Measurements from ENCODE around the gene ZNHIT1.

ZNHIT1 gene

DNA sequence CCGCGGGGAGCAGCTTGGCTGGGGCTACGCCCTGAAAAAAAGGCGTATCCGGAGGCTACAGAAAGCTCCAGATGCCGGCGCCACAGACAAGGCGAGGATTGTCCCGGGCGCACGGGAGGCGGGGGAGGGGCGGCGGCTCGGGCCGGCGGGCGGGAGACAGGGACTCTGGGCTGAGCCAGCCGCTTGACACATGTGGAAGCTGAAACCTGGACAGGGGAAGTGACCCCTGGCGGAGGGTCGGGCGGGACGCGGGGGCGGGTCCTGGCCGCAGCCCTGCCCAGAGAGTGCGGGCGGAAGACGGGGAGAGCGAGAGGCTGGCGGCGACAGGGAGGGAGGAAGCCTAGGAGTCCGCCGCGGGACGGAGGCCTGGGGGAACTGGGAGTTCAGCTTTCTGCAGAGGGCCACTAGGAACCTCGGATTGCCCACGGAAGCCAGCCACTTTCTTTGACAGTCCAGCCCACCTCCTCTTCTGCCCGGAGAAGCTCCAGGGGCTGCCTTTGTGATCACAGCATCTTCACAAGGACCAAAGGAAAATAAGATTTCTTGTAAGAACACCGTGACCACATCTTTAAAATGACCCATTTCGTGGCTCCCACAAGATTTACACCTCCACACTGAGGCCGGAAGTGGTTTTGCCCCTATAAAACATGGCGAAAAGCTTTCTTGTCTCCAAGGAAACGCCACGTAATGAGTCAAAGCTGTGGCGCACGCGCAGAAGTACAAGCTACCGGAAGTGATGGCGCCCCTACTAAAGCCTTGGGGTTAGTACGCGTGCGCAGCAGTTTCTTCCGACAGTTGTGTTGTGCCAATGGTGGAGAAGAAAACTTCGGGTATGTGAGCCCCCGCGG lies at the start of gene ZNHIT1, which contains the start of gene PLOD3:
Gene ZNHIT1, plus strand, starts transcription at position 778 of the 848 bp plus-strand sequence. Its CDS starts 31 bp downstream, at position 809.
Gene PLOD3, minus strand, starts transcription at position 194 of the 848 bp plus-strand sequence. CDS start 307 bp downstream, outside the sequence.
- DNase-seq = peak; percentile 99

DNA sequence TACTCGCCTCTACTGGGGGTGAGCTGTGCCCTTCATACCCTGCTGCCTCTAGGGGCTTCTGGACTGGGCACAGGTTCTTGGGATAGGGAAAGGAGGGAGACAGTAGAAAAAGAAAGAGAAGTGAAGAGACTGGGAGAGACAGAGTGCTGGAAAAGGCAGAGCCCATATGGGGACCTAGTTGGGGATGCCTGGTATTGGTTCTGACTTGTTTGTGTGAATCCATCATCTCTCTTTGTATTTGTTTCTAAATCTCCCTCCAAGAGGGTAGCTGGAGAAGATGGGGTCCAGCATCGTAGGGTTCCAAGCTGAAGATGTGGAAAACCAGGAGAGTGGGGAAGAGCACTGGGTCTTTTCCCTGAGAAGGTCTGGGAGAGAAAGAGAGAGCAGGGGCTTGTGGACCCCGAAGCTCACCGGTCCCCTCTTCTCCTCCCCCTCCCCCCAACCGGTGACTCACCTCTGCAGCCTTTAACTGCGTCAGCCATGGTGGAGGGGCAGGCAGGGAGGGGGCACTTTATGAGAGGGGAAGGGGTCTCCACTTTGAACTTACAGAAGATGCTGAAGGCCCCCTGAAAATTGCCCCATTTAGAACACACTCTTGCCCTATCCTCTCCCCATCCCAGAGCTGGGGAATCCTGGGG lies 49.4 kb upstream of the ZNHIT1 start:
- no peak for DNase-seq

DNA sequence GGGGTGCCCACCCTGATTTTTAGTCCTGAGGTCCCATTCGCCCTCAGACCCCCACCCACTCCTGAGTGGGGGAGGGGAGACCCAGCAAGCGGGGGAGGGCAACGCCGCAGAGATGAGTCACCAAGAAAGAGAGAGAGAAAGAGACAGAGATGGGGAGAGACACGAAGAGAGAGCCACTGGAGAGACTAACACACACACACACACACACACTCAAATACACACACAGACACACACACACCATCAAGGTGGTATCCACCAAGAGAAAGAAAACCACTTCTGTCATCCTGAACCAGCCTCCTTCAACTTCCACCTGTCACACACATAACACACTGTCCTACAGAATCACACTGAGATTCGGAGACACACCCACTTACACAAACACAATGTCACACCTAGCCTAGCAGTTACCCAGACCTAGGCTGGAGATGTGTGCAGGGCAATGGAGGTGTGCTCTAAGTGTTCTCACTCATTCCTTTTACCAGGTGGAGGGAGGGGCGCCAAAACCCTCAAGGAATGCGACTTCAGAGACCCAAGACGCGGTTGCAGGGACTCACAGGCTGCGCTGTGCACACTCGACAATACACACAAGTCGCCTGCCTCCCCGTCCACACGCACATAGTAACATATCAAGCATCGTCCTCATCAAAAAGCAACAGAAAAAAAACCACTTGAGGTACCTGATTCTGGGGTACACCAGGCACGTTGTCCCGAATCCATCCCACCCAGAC lies 48.7 kb upstream of the ZNHIT1 start:
- DNase-seq = no peak

DNA sequence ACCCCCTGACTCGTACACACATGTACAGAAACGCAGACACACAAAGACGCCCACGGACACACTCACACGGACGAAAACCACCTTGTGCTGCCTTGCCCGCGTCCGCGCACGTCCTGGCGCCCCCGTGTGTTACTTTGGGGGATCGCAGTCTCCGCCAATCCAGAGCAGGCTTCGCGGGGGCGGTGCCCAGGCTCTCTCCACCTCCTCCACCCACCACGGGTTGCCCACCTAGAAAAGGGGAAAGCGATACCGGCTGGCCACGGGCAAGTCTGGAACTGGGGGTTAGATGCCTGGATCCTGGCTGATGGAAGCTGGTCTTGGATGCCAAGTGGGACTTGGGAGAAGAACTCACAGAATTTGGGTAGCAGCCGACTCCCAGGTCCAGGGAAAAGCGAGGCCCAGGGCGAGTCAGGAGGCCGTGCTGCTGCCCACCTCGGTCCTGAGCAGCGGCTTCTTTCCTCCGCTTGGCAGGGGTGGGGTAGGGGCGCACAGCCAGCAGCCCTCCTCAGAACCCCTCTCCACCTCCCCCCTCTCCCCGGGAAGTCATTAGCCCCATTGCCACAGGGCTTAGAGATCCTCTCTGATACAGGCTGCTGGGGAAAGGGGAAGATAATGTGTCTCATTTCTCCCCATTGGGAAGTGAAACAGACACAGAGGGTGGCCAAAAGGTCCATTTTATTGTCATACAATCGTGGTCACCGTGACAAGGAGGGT lies 48.0 kb upstream of the ZNHIT1 start:
- peak; percentile 72 for DNase-seq

DNA sequence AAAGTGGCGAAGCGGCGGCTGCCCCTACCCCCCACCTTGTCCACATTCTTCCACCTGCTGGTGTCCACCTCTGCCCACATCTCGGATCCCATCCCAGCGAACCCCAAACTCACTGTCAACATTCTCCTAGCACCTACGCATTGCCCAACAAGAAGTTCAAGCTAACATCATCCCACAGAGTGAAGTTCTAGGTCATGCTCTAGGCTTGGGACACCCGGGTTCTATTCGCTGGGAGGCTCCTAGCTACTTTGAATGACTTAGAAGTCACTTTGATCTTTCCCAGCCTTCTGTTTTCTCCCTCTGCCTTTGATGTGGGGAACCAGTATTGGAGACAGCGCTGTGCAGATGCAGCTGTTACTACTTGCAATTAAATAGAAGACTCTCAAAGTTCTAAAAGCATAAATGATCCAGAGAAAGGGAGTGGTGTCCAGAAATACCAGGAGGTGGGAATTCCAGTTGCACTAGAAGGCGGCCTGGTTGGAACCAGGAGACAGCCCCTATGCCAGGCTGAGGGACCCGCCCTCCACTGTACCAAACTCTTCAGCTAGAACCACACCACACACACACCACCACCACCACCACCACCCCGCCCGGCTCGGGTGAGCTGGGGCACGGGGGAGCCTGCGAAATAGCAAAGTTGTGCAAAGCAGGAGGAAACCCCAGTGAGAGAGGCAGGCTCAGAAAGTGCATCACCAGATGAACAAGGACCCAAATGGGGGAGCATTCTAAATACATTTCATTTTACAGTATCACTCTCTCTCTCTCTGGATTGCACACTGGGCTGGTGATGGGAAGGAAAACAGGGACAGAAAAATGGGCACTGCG lies 47.1 kb upstream of the ZNHIT1 start:
- DNase-seq = no peak

DNA sequence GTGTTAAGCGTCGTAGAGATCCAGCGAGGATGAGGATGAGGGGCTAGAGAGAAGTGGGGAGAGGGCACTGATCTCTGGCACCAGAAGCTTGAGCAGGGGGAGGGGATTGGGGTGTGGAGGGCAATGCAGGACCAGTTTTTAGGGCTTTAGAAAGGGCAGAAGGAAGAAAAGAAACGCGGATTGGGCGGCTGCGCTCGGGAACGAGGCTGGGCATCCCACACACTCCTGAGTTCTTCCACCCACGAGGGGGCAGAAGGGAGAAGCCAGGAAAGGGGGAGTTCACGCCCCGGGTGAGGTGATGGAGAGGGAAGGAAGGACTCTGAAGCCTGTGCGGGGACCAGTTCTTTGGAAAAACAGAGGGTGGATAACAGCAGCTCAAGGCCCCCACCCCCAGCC lies 46.5 kb upstream of the ZNHIT1 start:
- no peak for DNase-seq

DNA sequence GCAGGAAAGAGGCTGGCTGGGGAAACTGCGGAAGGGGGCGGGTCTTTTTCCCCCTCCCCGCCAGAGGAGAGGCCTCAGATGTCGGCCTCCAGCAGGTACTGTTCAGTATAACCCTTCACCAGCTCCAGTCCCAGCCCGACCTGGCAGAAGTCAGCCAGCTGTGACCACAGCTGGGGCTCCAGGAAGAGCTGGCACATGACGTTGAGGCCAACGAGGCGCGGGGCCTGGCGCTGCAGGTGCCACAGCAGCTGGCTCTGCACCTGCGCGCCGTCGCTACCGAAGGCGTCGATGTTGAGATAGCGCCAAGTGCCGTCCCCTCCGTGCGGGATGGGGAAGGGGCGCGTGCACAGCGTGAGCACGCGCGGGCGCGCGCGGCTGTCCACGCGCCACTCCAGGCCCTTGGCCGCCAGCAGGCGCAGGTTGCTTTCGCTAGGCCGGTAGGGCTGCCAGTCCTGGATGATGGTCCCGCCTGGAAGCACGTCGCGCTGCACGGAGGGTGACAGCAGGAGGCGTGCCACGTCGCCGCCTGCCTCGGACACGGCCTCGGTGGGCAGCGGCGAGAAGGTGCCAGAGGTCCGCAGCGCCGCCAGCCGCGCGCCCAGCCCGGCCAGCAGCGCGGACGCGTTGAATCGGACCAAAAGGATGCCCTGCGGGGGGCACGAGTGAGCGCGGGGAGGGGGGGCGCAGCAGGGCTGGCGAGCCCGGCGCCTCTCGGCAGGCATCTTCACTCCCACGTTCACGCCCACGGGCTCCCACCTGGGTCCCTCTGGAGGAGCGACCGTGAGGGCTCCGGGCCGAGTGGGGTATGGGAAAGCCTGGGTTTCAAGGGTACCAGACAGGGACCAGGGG lies 45.7 kb upstream of the ZNHIT1 start:
- no peak for DNase-seq

DNA sequence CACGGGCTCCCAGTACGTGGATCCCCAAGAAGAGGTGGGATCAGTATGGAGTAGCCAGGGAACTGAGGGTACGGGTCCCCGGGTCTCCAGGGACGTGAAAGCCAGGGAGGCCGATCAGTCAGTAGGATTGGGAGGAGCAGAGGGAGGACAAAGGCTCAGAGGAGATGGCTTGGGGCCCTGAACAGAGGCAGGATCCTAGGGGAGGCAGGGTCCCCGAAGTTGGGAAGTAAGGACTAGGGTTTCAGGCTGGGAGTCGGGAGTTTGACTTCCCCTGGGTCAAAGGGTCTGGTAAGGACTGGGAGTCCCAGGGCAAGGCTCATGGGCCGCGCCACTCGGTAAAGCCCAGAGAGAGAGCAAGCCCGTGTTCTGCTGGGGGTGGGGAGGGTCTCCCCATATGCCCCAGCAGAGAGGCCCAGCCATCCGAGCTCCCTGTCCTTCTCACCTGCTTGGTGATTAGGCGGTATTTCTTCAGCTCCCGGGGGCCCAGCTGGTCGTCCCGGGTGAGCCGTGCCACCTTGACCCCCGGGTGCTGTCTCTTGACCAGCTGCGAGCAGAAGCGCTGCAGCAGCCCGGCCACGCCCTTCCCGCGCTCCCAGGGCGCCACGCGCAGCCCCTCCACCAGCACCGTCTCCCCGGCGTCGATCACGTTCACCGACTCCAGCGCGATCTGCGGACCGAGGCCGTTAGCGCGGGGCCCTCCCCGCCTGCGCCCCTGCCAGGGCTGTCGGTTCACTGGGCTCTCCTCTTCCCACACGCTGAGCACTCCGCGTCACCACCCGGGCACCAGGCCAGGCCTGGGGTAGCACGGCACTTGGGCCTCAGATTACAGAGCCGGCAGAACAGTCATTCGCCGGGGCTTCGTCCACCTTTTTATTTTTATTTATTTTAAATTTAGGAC lies 44.9 kb upstream of the ZNHIT1 start:
- DNase-seq = no peak

DNA sequence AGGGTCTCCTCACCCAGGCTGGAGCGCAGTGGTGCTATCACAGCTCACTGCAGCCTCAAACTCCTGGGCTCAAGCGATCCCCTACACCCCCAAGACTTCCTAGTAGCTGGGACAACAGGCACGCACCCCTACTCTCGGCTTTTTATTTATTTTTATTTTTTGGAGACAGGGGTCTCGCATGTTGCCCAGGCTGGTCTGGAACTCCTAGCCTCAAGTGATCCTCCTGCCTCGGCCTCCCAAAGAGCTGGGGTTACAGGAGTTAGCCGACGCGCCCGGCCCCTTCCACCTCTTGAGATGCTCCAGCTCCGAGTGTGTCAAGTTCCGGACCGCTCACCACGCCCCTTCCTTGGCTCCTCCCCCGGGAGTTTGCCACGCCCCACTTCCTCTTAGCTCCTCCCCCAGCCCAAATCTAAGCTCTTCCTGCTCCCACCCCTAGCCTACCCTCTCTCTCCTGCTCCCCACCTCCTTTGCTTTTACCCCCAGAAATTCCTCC lies 44.2 kb upstream of the ZNHIT1 start:
- DNase-seq = peak; percentile 62

DNA sequence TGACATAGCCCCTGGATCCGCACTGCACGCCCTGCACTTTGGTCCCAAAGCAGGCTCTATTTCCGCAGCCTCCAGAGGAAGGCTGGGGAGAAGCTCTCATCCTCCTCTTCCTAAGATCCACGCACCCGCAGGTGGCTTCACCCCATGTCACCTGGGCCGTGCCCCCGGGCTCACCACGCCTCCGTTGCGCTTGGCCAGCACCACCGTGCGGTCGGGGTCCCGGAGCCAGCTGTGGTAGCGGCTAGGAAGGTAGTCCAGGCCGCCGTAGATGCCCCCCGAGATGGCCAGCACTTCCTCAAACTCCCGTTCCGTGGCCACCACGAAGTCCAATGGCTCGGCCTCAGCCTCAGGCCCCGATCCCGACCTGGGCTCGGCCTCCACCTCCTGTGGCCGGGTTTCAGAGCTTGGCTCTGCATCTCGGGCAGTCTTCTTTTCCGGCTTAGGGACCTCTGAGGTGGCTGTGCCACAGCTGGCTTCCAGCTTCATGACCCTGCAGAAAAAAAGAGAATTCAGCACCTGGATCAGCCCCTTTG lies 43.6 kb upstream of the ZNHIT1 start:
- DNase-seq = no peak

DNA sequence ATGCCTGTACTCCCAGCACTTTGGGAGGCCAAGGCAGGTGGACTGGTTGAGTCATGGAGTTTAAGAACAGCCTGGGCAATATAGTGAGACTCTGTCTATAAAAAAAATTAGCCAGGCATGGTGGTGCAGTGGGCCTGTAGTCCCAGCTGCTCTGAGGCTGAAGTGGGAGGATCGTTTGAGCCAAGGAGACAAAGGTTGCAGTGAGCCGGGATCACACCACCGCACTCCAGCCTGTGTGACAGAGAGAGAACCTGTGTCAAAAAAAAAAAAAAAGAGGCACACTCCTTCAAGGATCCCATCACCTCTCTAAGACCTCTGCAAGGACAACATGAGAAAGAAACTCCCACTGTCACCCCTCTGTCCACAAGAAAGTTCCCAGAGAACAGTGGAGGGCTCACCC lies 42.3 kb upstream of the ZNHIT1 start:
- DNase-seq = no peak

DNA sequence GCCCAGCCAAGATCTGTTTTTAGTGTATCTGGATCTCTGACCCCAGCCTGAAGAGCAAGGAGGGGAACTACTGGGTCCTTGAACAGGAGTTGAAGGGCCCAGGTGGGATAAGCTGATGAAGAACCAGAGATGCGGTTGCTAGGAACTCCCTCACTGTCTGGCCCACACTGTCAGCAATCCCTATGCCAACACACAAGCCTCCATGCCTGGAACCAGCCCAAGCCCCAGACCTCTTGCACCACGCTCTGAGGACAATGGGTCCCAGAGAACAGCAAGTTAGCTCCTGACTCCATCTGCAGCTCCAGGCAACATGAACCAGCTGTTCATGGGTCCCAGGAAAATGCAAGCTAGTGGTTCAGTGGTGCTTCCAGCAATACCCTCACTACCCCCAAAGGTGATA lies 40.3 kb upstream of the ZNHIT1 start:
- DNase-seq = no peak

DNA sequence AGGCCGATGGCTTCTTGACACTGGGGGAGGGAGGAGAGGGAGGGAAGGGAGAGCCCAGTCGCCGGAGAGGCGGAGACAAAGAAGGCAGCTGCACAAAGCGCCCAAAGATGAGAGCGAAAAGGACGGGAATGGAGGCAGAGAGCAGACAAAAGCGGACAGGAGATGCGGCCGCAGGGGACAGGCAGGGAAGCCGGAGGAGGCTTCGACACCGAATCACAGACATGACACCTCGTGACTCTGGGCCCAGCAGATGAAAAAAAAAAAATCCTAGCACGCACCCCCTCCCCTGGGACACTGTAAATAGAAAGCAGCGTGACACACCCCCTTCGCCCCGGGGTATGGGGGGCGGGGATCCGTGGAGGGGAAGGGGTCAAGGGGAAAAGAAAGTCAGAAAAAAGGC lies 38.8 kb upstream of the ZNHIT1 start:
- DNase-seq = peak; percentile 16

DNA sequence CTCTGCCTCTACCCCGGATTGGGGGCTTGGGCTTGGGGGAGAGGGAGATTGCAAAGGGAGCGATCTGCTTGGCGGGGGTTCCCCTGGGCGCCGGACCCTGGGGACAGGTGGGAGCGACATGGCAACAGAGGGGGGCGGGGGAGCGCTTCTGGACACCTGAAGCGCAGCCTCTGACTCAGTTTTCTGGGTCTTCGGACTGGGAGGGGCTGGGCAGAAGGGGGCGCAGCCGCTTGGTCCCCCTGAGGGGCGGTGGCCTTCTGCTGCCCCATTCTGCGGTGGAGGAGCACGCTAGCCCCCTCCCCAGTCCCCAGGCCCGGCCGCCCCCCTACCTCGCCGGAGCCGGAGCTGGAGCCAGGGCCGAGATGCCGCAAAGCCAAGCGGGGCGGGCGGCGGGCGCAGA lies 38.3 kb upstream of the ZNHIT1 start:
- no peak for DNase-seq

DNA sequence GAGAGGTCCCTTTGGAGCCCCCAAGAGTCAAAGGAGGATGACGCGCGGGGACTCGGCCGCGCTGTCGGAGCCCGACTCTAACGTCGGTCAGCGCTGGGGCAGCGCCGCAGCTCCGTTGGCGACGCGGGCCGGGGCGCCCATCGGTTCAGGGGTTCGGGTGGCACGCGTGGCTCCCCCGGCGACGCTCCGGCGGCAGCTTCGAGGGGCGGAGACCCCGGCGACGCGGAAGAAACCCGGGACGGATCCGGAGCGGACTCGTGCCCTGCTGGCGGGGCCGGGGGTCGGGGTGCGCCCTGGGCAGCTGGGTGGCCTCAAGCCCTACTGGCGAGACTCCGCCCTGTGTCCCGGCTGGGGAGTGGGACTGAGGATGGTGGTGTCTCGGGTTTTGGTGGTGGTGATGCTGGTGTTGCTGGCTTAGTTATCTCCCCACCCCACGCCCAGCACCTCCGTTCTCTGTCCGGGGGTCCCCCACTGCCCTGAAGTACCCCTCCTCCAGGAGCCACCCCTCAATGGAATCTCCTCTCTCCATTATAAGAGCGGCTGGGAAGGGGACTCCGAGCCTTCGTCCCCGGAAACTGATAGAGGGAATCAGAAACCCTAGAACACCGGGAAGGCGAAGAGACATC lies 37.7 kb upstream of the ZNHIT1 start, which contains the start of gene NAT16:
Gene NAT16, minus strand, starts transcription at position 164 of the 626 bp plus-strand sequence. CDS start 5,486 bp downstream, outside the sequence.
- DNase-seq = no peak

DNA sequence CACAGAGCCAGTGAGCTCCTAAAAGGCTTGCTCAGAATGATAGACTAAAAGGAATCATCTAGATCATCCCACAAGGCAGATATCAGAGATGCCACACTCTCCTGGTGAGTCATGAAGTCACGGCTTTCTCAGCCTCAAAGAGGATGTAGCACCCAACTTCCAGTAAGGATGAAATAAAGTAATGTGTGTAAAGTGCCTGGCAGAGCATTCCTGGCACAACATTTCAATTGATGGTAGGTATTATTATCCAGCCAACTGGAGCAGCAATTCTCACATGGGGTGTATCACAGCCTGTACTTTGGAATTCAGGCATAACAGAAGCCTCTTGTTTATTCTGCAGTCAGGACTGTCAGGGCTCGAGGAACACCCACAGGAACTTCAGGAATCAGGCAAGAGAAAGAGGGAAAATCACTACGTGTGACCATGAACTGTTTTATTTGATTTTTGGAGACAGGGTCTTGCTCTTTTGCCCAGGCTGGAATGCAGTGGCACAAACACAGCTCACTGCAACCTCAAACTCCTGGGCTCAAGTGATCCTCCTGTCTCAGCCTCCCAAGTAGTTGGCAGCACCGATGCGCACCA lies 32.6 kb upstream of the ZNHIT1 start:
- DNase-seq = no peak

DNA sequence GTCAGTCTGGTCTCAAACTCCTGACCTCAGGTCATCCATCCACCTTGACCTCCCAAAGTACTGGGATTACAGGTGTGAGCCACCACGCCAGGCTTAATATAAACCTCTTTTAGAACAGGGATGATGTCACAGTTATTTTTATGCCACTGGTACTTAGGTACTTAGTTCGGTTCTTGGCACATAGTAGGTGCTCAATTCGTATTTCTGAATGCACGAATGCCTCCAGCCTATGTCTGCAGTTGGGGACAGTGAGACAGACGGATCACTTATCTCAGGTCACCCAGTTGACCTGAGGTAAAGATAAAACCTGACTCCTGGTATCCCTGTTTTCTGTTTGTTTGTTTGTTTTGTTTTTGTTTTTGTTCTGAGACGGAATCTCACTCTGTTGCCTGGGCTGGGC lies 31.8 kb upstream of the ZNHIT1 start:
- DNase-seq = no peak

DNA sequence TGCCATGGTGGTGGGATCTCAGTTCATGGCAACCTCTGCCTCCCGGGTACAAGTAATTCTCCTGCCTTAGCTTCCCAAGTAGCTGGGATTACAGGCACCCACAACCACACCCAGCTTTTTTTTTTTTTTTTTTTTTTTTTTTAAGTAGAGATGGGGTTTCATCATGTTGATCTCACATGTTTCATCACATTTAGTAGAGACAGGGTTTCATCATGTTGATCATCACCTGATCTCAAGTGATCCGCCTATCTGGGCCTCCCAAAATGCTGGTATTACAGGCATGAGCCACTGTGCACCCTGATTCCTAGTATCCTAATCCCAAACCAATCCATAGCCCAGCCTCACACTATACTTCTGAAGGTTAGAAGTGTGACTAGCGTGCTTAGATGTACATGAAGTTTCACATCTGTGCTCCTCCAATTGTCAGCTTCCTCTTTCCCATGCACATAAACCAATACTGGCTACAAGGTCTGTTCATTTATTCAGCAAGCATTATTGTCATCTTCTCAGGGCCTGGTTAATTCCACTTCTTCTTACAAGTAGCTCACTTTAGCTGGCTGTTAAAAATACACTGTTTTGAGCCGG lies 31.0 kb upstream of the ZNHIT1 start:
- DNase-seq = no peak
